Stimulated activated CD4-positive, alpha-beta T cell treated with anti-CD3 and anti-CD28 coated beads, TNF-alpha, amount 100 ng/mL, for 48 hours (primary cell): ENCODE measurements around the gene ZNF708.
"Not testable (repeated sequence)": the region's sequence is repeated elsewhere in the genome, so short reads cannot be mapped to it uniquely, and the experiment has no call there.

Experiments used
- DNase-seq, 3 donors: peaks; one replicate each; pipeline ENCODE4 v3.0.0-alpha.2; 2020; ENCODE audit warnings: low read depth in 3 of 3

Gene ZNF708

DNA sequence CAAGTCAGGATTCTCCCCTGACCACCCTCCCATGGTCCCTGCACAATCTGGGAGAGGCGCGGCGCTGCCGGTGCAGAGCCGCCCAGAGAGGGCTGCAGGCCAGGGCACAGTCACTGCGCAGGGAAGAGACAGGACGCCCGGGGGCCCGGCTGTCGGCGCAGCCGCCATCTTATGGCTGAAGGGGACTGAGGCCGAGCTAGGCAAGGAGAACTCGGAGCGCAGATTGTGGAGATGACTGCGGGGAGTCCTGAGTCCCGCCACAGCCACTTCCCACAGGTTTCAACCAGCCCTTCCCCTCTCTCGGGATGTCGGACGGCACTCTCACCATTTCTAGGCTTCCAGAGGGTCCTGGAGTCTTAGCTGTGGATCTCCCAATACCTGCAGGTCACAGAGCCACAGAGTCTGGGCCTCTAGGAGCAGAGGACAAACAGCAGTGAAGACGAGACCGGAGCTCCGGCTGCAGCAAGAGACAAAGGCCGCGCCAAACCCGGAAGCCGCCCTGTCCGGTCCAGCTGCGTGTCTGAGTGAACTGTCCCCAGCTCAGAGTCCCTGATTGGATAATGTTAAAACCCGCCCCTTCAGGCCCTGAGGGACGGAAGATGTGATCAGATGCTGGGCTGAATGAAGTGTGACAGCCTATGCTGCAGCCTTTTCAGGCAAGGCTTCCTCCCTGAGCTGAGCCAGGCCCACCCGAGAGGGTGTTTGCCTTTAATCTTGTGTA, at the start of gene ZNF708:
ZNF708 (minus strand) TSS at position 526 of the 721 bp plus-strand sequence; CDS start at position 328, 198 bp downstream.
- peak; percentile 47 to 72 (median 71) for DNase-seq

DNA sequence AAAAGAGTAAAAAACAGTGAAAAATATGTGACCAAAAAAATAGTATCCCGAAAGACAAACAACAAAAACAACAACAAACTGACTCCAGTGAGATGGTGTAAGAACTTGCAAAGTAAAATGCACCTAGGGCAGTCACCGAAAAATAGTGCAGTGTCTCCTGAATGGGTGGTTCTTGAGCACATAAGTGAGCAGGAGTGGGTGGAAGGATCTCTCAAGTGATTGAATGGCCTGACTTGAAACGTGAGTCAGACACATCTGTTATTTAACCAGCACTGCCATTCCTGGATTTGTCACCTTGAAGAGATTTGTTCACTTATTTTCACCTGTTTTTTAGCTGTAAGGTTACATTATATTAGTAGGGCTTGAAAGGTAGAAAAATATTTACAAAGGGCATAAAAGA, 33.1 kb upstream of the ZNF708 start:
- DNase-seq, result no peak

DNA sequence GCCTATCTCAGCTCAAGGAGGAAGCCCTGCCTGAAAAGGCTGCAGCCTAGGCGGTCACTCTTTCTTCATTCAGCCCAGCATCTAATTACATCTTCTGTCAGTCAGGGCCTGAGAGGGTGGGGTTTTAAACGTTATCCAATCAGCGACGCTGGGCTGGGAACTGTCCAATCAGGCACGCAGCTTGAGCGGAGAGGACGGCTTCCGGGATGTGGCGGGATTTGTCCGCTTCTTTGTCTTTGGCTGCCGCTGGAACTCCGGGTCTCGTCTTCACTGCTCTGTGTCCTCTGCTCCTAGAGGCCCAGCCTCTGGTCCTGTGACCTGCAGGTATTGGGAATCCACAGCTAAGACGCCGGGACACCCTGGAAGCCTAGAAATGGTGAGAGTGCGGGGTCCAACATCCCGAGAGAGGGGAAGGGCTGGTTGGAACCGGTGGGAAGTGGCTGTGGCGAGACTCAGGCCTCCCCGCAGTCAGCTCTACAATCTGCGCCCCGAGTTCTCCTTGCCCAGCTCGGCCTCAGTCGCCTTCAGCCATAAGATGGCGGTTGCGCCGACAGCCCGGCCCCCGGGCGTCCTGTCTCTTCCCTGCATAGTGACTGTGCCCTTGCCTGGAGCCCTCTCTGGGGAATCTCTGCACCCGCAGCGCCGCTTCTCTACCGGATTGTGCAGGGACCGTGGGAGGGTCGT, 29.7 kb upstream of the ZNF708 start, which contains the start of gene ZNF738:
ZNF738 (plus strand) TSS at position 233 of the 684 bp plus-strand sequence; CDS start at position 374, 141 bp downstream.
- DNase-seq, result peak; percentile 72 to 77 (median 74)

DNA sequence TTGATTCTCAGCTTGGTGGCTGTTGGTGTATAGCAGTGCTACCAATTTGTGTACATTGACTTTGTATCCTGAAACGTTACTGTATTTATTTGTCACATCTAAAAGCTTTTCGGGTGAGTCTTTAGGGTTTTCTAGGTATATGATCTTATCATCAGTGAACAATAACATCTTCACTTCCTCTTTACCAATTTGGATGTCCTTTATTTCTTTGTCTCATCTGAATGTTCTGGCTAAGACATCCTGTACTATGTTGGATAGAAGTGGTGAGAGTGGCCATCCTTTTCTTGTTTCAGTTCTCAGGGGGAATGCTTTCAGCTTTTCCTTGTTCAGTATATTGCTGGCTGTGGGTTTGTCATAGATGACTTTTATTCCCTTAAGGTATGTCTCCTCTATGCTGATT, 23.6 kb upstream of the ZNF708 start:
- no peak for DNase-seq

DNA sequence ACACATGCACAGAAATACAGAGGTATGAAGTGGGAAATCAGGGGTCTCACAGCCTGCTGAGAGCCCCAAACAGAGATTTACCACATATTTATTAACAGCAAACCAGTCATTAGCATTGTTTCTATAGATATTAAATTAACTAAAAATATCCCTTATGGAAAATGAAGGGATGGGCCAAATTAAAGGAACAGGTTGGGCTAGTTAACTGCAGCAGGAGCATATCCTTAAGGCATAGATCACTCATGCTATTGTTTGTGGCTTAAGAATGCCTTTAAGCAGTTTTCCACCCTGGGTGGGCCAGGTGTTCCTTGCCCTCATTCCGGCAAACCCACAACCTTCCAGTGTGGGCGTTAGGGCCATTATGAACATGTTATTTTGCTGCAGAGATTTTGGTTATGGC, 15.6 kb upstream of the ZNF708 start:
- DNase-seq, result not testable (repeated sequence)

DNA sequence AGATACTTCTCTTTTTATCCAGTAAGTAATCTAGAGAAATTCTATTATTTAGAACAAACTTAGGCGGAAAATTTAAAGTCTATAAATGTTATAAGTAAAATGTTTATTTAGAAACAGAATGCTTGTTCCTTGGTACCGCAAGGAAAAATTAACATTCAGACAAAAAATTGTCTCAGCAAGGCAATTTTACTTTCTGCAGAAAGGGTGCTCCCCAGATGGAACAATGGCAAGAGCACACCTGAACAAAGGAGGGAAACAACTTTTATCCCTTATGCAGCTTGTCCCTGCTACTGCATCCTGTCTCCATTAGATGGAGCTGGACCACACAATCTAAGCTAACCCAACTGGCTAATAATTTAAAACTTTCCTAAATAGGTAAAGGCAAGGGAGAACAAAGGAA, 6.5 kb upstream of the ZNF708 start:
- DNase-seq, result no peak

DNA sequence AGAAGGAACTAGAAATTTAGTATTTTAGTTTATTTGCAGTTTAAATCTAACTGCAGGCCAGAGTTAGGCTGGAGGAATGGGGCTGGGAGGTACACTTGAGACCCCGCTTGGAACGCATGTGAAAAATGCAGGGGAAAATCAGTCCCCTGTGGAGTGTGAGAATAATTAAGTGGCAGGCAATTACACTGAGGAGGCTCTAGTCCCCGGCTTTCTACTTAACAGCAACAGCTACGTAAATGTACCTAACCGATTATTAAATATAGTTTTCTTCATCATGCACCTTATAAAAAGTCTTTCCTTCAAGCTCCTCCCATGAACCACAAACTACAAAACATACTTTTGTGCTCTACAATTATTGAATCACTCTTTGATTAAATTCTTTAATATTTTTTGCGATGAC, 804 bp downstream of the ZNF708 start:
- DNase-seq, result no peak

DNA sequence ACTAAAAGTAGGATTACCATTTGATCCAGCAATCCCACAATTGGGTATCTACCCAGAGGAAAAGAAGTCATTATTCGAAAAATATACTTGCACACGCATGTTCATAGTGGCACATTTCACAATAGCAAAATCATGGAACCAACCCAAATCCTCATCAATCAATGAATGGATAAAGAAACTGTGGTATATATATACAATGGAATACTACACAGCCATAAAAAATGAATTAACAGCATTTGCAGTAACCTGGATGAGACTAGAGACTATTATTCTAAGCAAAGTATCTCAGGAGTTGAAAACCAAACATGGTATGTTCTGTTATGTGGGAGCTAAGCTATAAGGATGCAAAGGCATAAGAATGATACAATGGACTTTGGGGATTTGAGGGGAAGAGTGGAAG, 3.0 kb downstream of the ZNF708 start:
- no peak for DNase-seq

DNA sequence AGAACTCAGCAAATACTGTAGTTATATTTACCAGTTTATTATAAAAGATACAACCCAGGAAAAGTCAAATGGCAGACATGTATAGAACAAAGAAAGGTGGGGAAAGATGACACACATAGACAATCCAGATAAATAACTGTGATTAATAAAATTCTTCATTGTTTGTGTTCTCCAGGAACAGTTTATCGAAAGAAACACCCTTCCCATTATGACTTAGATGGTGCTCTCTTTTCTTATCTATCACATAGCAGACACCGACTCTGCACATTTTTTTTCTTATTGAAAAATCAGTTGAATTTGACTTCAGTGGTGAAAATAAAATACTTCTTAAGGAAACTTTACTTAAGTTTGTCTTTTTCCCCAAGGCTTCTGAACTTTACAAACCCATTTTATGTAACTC, 6.2 kb downstream of the ZNF708 start:
- no peak for DNase-seq

DNA sequence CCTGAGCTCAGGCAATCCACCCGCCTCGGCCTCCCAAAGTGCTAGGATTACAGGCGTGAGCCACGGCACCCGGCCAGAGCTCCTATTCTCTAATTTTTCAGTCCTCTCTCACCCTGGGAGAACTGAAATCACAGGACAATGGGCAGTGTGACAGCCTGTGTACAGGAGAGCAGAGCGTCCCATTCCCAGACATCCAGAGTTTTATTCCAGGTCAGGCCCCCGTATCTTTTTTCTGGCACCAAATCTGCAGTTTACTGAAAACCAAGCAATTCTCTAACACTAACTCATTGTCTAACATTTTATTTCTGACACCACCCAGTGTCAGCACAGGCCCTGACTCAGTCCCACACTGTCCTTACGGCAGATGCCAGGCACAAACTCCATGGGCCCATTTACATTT, 6.7 kb downstream of the ZNF708 start:
- DNase-seq, result no peak

DNA sequence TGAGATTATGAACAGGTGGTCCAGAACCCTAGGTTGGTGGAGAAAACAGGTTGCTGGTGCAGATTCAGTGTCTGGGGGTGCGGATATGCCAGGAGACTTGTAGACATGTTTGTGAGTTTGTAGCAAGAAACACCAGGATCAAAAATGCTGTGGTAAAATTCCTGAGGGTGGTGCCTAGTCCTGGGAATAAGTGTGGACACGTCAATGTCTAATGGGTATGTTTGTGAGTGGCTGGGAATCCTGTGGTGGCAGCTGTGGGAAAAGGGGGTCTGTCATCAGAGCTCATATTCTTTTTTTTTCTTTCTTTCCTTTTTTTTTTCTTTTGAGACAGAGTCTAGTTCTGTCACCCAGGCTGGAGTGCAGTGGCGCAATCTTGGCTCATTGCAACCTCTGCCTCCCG, 7.2 kb downstream of the ZNF708 start:
- no peak for DNase-seq

DNA sequence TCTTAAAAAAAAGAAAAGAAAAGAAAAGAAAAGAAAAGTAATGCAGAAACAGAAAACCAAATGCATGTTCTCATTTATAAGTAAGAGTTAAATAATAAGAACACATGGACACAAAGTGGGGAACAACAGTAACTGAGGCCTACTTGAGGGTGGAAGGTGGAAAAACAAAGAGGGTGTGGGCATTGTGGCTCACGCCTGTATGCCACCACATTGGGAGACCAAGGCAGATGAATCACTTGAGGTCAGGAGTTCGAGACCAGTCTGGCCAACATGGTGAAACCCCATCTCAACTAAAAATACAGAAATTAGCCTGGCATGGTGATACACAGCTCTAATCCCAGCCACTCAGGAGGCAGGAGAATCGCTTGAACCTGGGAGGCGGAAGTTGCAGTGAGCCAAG, 8.1 kb downstream of the ZNF708 start:
- no peak for DNase-seq

DNA sequence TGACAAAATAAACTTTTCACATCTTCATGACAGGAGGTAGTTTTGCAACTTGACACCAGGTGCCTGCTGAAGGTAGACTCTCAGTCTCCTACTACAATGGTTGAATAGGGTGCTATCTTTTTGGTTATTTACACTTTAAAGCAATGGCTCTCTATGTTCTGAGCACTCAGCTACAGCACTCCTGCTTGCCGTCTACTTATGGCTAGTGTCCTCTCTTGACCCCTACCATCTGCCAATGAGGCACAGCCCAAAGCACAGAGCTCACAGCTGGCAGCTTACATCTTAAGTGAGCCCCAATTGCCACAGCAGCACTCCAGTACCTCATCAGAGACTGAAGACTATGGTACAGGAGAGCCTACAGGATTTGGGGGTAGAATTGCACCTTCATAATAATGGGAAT, 11.4 kb downstream of the ZNF708 start:
- no peak for DNase-seq

DNA sequence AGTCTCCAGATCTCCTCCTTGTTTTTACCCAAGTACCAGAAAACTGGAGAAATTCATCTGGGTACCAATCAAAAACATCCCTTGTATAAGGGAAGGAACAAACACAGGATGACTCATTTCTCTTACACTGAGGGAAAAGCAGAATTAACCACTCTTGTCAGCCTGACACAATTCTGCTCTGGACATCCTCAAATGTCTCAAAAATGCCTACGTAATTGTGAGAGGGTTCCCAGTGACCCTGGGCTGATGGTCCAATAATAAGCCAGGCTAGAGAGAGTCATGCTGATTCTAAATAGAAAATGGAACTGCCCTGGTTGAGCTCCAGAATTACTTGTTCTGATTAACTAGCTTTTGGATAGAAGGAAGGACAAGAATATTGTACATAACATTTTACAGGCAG, 14.5 kb downstream of the ZNF708 start:
- no peak for DNase-seq

DNA sequence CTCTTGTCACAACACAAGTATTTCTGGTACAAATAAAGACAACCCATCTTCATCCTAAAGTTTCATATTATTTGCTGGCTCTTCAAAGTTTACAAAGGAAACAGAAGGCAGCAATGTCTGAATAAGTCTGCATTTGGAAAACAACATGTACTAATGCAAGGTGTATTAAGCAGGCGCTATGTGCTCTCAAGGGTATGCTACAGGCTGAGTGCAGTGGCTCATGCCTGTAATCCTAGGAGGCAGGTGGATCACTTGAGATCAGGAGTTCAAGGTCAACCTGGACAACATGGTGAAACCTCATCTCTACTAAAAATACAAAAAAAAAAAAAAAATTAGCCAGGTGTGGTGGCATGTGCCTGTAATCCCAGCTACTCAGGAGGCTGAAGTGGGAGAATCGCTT, 16.4 kb downstream of the ZNF708 start:
- DNase-seq, result not testable (repeated sequence)

DNA sequence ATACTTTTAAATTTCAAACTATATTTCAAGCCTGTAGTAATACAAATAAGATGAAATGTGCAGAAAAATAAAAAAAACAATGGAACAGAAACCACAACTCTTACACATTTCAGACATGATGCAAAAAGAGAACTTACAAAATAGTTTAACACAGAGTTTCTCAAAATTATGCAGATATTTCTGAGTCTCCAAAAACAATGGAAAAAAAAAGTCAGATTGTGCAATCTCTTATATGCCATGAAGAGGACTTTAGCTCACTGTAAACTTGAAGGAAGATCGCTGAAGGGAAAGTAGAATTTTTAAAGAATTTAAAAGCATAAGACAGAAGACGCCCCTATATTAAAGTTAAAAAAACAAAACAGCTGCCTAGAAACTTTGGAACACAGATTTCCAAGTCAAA, 20.4 kb downstream of the ZNF708 start:
- DNase-seq, result no peak

DNA sequence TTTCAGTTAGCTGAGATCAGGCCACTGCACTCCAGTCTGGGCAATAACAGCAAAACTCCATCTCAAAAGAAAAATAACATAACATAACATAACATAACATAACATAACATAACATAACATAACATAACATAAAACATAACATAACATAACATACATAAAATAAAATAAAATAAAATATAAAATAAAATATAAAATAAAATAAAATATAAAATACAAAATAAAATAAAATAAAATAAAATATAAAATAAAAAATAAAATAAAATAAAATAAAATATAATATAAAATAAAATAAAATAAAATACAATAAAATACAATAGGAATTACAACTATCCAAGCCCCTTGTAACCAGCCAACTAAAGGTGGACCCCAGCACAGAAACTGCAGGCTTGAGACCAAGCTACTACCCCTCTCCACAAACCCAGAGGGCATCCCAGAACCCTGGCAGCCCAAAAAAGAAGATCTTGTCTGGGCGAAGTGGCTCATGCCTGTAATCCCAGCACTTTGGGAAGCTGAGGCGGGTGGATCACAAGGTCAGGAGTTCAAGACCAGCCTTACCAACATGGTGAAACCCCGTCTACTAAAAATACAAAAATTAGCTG, 22.2 kb downstream of the ZNF708 start:
- not testable (repeated sequence) for DNase-seq

DNA sequence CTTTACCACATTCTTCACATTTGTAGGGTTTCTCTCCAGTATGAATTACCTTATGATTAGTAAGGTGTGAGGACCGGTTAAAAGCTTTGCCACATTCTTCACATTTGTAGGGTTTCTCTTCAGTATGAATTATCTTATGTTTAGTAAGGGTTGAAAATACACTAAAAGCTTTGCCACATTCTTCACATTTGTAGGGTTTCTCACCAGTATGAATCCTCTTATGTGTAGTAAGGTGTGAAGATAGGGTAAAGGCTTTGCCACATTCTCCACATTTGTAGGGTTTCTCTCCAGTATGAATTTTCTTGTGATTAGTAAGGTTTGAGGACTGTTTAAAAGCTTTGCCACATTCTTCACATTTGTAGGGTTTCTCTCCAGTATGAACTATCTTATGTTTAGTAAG, 35.4 kb downstream of the ZNF708 start:
- not testable (repeated sequence) for DNase-seq

DNA sequence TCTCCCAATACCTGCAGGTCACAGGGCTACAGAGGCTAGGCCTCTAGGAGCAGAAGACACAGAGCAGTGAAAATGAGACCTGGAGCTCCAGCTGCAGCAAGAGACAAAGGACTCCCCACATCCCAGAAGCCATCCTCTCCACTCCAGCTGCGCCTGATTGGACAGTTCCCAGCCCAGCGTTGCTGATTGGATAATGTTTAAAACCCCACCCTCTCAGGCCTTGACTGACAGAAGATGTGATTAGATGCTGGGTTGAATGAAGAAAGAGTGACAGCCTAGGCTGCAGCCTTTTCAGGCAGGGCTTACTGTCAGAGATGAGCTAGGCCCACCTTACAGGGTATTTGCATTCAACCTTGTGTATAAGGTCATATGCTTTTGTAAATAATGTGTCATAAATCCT, 59.4 kb downstream of the ZNF708 start:
- DNase-seq, result no peak

DNA sequence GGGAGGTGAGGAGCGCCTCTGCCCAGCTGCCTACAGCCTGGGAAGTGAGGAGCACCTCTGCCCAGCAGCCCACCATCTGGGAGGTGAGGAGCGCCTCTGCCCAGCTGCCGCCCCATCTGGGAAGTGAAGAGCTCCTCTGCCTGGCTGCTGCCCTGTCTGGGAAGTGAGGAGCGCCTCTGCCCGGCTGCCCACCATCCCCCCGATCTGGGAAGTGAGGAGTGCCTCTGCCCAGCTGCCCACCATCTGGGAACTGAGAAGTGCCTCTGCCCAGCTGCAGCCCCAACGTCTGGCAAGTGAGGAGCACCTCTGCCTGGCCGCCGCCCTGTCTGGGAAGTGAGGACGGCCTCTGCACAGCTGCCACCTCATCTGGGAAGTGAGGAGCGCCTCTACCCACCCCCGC, 64.3 kb downstream of the ZNF708 start:
- DNase-seq, result no peak

DNA sequence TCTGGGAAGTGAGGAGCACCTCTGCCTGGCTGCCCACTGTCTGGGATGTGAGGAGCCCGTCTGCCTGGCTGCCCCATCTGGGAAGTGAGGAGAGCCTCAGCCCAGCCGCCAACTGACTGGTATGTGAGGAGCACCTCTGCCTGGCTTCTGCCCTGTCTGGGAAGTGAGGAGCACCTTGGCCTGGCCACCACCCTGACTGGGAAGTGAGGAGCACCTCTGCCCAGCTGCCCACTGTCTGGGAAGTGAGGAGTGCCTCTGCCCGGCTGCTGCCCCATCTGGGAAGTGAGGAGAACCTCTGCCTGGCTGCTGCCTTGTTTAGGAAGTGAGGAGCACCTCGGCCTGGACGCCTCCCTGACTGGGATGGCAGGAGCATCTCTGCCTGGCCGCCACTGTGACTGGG, 64.8 kb downstream of the ZNF708 start:
- DNase-seq, result no peak

DNA sequence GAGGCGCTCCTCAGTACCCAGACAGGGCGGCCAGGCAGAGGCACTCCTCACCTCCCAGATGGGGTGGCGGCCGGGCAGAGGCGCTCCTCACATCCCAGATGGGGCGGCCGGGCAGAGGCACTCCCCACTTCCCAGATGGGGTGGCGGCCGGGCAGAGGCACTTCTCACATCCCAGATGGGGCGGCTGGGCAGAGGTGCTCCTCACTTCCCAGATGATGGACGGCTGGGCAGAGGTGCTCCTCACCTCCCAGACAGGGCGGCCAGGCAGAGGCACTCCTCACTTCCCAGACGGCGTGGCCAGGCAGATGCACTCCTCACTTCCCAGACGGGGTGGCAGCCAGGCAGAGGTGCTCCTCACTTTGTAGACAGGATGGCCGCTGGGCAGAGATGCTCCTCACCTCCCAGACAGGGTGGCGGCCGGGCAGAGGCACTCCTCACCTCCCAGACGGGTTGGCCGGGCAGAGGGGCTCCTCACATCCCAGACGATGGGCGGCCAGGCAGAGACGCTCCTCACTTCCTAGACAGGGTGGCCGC, 68.3 kb downstream of the ZNF708 start:
- DNase-seq, result not testable (repeated sequence)
